Omental fat pad (tissue), 4 donors: Measurements from ENCODE around the gene RGS10. TPM values are rescaled to one million over a fixed set of nuclear protein-coding genes. Genes with fewer than 3 reads are reported as not detected.
"Not testable (repeated sequence)": the region's sequence is repeated elsewhere in the genome, so short reads cannot be mapped to it uniquely, and the experiment has no call there.

Experiments
- ATAC-seq: fragments of 150-250 bp; one replicate; pipeline ENCODE4 v1.9.1; 2016; ENCODE audit warnings: mild to moderate bottlenecking, moderate library complexity; ENCODE audit not compliant: low FRiP score
- DNase-seq: peaks from one replicate; pipeline ENCODE4 v3.0.0-alpha.2; 2019; ENCODE audit warnings: low spot score
- total RNA-seq, 4 donors: library from RNA; depleted of rRNA; stranded (reverse); fragments of >200 nt; gene quantifications; one replicate each; pipeline ENCODE4 v1.1.0, GENCODE V29; 2016
- TF ChIP-seq, protein P1 (sequence below), 3 donors: fragments of 450-650 bp; IDR thresholded peaks; one replicate each; pipeline ENCODE4 v1.5.1; 2016 to 2017; ENCODE audit warnings: antibody characterized with exemption in 3 of 3, mild to moderate bottlenecking in 3 of 3, moderate library complexity in 2 of 3

The RGS10 gene, protein sequence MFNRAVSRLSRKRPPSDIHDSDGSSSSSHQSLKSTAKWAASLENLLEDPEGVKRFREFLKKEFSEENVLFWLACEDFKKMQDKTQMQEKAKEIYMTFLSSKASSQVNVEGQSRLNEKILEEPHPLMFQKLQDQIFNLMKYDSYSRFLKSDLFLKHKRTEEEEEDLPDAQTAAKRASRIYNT
- total RNA-seq, result 10 to 100 TPM; 12.3 to 40.2 (median 18.7) TPM

DNA sequence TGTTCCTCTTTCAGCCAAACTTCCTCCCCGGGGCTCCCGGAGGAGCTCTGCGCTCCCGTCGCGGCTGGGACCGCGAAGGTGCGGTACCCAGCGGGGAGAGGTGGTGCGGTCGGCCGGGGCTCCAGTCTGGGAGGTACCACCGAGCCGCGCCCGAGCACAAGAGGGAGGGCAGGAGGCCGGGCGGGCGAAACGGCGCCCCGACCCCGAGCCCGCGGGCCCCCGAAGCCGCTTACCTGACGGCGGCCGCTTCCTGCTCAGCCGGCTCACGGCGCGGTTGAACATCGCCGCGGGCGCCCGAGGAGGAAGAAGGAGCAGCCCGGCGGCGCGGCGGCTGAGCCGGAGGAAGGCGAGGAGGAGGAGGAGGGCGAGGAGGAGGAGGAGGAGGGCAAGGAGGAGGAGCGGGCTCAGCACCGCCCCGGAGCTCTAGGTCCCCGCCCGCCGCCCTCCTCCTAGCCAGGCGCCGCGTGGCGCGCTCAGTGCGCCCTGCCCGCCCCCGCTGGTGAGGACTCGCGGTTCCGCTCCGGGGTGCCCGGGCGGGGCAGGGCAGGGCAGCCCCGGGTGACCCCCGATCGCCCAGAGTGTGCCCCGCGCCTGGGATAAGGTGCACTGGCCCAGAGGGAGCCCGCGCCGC is at the start of gene RGS10:
Gene RGS10 (minus strand): TSS at position 363 of the 631 bp plus-strand sequence. CDS start 81 bp downstream, at position 282.
- TF ChIP-seq, protein P1, sequence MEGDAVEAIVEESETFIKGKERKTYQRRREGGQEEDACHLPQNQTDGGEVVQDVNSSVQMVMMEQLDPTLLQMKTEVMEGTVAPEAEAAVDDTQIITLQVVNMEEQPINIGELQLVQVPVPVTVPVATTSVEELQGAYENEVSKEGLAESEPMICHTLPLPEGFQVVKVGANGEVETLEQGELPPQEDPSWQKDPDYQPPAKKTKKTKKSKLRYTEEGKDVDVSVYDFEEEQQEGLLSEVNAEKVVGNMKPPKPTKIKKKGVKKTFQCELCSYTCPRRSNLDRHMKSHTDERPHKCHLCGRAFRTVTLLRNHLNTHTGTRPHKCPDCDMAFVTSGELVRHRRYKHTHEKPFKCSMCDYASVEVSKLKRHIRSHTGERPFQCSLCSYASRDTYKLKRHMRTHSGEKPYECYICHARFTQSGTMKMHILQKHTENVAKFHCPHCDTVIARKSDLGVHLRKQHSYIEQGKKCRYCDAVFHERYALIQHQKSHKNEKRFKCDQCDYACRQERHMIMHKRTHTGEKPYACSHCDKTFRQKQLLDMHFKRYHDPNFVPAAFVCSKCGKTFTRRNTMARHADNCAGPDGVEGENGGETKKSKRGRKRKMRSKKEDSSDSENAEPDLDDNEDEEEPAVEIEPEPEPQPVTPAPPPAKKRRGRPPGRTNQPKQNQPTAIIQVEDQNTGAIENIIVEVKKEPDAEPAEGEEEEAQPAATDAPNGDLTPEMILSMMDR (IDR thresholded peaks at IDR 0.05), result no peak
- DNase-seq, result peak; percentile 36
- peak; percentile 93 for ATAC-seq

DNA sequence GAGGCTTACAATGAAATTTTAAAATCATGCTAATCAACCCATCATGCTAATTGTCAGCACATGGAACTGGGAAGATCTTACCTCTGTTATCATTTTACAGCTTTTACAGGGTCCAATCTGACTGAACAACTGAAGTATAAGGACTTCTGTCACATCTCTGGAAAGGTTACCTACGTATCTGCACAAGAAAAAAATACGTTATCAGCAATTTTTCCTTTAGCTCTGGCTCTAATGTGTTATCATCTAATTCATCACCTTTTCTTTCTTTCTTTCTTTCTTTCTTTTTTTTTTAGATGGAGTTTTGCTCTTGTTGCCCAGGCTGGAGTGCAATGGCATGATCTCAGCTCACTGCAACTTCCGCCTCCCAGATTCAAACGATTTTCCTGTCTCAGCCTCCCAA is 45.6 kb upstream of the RGS10 start:
- DNase-seq (no peak), ATAC-seq (no peak)
- TF ChIP-seq, protein P1 (IDR thresholded peaks at IDR 0.05), result no peak

DNA sequence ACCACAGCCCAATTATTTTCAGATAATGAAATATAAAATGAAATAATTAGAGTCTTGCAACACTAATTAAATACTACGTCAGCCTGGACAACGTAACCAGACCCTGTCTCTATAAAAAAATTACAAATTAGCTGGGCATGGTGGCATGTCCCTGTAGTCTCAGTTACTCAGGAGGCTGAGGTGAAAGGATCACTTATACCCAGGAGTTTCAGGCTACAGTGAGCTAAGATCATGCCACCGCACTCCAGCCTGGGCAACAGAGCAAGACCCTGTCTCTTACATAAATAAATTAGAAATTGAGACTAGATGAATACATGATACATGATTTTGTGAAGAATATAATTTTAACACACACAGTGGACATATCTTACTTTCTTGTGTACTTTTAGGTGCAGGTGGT is 35.8 kb upstream of the RGS10 start:
- TF ChIP-seq, protein P1 (IDR thresholded peaks at IDR 0.05), result no peak
- ATAC-seq, result no peak
- DNase-seq, result no peak

DNA sequence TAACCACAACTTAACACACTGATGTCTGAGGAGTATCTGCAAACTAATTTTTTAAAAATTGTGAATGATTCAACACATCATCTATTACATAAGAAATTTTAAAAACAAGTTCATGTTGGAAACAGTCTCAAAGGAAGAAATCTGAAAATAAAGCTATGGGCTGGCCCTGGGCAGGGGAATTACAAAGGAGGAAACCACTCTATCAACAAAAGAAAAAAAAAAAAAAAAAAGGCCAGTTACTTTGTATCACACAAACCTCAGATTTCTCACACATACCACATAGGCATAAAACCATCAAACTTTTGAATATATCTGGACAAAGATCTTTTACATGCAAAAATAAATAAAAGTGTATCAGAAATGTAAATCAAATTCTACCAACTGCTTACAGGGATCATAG is 33.5 kb upstream of the RGS10 start:
- ATAC-seq (no peak), DNase-seq (no peak)
- TF ChIP-seq, protein P1 (IDR thresholded peaks at IDR 0.05), result no peak

DNA sequence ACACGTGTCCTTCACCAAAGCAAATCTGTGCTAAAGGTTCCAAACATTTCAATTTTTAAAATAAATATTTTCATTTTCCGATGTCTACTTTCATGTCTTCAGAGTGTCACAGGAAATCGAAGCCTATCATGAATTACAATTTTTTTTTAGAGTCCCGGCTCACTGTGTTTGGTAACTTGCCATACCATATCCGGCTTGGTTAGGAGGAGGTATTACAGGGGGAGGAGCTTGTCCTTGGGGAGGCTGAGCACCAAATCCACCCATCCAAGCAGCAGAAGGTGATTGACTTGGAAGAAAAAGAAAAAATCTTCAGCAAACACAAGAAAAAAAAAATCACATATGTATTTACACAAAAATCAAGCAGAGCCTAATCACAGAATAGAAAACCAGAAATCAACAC is 33.0 kb upstream of the RGS10 start:
- DNase-seq (no peak), ATAC-seq (no peak)
- TF ChIP-seq, protein P1 (IDR thresholded peaks at IDR 0.05), result no peak

DNA sequence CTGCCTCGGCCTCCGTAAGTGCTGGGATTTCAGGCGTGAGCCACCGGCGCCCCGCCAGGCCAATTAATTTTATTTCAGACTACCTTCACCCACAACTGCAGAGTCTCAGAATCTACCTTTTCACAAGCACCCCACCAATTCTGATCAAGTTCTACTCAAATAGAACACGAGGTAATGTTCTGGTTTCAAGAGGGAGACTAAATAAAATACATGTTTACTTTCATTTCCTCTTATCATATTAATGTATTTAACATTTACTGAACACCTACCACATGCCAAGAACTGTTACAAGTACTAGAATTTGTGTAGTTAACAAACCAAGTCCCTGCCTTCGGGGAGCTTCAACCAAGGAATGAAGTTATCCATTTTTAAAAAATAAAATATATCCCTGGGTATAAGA is 25.5 kb upstream of the RGS10 start:
- DNase-seq (no peak), ATAC-seq (no peak)
- TF ChIP-seq, protein P1 (IDR thresholded peaks at IDR 0.05), result no peak

- TF ChIP-seq, protein P1 (IDR thresholded peaks at IDR 0.05), result no peak
- DNase-seq (no peak), ATAC-seq (no peak)
Observed at GRCh38 chr10:119562097-119562496, 19.6 kb upstream of the RGS10 start.

DNA sequence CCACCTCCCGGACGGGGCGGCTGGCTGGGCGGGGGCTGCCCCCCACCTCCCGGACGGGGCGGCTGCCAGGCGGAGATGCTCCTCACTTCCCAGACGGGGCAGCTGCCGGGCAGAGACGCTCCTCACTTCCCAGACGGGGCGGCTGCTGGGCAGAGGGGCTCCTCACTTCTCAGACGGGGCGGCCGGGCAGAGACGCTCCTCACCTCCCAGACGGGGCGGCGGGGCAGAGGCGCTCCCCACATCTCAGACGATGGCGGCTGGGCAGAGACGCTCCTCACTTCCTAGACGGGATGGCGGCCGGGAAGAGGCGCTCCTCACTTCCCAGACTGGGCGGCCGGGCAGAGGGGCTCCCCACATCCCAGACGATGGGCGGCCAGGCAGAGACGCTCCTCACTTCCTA is 17.0 kb upstream of the RGS10 start:
- not testable (repeated sequence) for DNase-seq, ATAC-seq

- ATAC-seq, DNase-seq: not testable (repeated sequence)
Observed at GRCh38 chr10:119556081-119556480, 13.6 kb upstream of the RGS10 start.
